ENCODE measurements around the gene TCEANC2. TPM values are rescaled to one million over a fixed set of nuclear protein-coding genes. Genes with fewer than 3 reads are reported as not detected.
A peak's percentile ranks its signal among the peaks of the same experiment; 100 is the strongest.

TCEANC2 gene
- total and polyA plus RNA-seq, 2 donors (not counting 3 experiments of a cell fraction or from before 2014, with no cell fraction given): 3.2 to 6.1 TPM

DNA sequence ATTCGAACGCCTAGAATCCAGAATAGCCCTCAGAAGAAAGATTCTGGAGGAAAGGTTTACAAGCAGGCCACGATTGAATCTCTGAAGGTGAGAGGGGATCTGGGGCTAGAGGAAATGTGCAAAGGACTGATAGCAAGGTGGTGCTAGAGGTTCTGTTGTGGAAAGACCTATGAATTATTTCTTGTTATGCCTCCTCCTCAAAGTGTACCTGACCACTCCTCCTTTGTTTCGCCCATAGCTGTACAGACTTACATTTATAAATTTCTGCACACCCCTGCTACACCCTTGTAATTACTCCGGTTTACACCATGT is 986 bp downstream of the TCEANC2 start:
- no peaks in the 10 kb centered on the region for H3K36me3 ChIP-seq (ENCODE audit: control insufficient read depth in 2 of 2, extremely low read depth in 1 of 2, insufficient read depth in 2 of 2, low read length in 2 of 2)
- H3K79me2 ChIP-seq (ENCODE audit: control insufficient read depth, insufficient read depth, low read length): peaks cover 21% of the 10 kb centered on the region
- ChIA-PET CTCF (no interaction called here), POLR2A (no interaction called here)
- DNase-seq (ENCODE audit: low read depth, low spot score) (peak; percentile 41), FAIRE-seq (no peak)
- dilution Hi-C loops (cut with MboI; ENCODE audit: extremely low pct_ligation_motif_present, low sequenced_read_pairs): no loop called here
- peak overlapping the region; percentile 47 to 80 (median 60) for H3K4me3 ChIP-seq (replicated peaks in 1 of 3; ENCODE audit: insufficient read depth in 1 of 3, low read depth in 1 of 3, low read length in 3 of 3)
- peak overlapping the region; percentile 64 for H3K27ac ChIP-seq (ENCODE audit: insufficient read depth, low read depth, low read length)
- no peak for TF ChIP-seq GATA2 (IDR thresholded peaks at IDR 0.05; ENCODE audit: insufficient read depth, insufficient read length, low read depth, low read length)
- no peak for TF ChIP-seq FOS (IDR thresholded peaks at IDR 0.05; ENCODE audit: borderline replicate concordance, insufficient read depth, low read length)
- TF ChIP-seq, protein P1, sequence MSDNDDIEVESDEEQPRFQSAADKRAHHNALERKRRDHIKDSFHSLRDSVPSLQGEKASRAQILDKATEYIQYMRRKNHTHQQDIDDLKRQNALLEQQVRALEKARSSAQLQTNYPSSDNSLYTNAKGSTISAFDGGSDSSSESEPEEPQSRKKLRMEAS (IDR thresholded peaks at IDR 0.05; ENCODE audit: insufficient read depth, insufficient read length): no peak
- BruUV-seq (replicated peaks): no TSS peak
- H2AFZ ChIP-seq (ENCODE audit: low read depth, low read length): peak overlapping the region; percentile 69
- no peaks in the 10 kb centered on the region for H4K20me1 ChIP-seq (replicated peaks; ENCODE audit: control insufficient read depth, extremely low read depth, insufficient read depth, low read length)
- H3K4me2 ChIP-seq (ENCODE audit: insufficient read depth, low read length): peak overlapping the region; percentile 85
- no peaks in the 10 kb centered on the region for H3K9me3 ChIP-seq (replicated peaks; ENCODE audit: control insufficient read depth, insufficient read depth, low read length)
- intact Hi-C loops (cut with micrococcal nuclease): loop anchor here (5.0 kb wide), 2 partner anchors 353 to 433 kb away; partner anchors contain the start of gene SSBP3
- peaks cover 10% of the 10 kb centered on the region for H3K4me1 ChIP-seq (ENCODE audit: control insufficient read depth, extremely low read depth, insufficient read depth, low read length)
- H3K27me3 ChIP-seq (ENCODE audit: control insufficient read depth in 2 of 2, insufficient read depth in 2 of 2, low read length in 2 of 2): no peaks in the 10 kb centered on the region
- H3K9me1 ChIP-seq (replicated peaks; ENCODE audit: control insufficient read depth, extremely low read depth, insufficient read depth, low read length): no peaks in the 10 kb centered on the region
- peak overlapping the region; percentile 77 for H3K9ac ChIP-seq (replicated peaks; ENCODE audit: extremely low read depth, insufficient read depth, low read length)

DNA sequence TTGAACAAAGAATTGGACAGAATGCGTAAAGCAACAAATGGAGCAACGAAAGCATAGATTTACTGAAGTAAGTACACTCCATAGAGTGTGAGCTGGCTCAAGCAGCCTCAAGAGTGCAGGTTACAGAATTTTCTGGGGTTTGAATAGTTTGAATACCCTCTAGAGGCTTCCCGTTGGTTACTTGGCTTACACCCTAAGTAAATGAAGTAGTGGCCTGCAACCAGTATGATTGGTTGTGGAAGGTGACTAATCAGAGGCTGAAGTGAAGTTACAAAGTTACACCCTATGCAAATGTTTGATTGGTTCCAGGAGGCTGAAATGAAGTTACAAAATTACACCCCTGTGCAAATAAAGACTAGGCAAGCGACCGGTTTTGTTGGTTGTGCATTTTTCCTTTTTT is 10.9 kb downstream of the TCEANC2 start:
- Histone ChIP-seq H3K9me3 (replicated peaks; ENCODE audit: control insufficient read depth, insufficient read depth, low read length) (no peaks in the 10 kb centered on the region), H3K9ac (replicated peaks; ENCODE audit: extremely low read depth, insufficient read depth, low read length) (no peak overlapping the region), H3K4me2 (ENCODE audit: insufficient read depth, low read length) (no peak overlapping the region), H3K27me3 (ENCODE audit: control insufficient read depth in 2 of 2, insufficient read depth in 2 of 2, low read length in 2 of 2) (no peaks in the 10 kb centered on the region), H3K4me3 (replicated peaks in 1 of 3; ENCODE audit: insufficient read depth in 1 of 3, low read depth in 1 of 3, low read length in 3 of 3) (no peak overlapping the region), H4K20me1 (replicated peaks; ENCODE audit: control insufficient read depth, extremely low read depth, insufficient read depth, low read length) (no peaks in the 10 kb centered on the region), H3K27ac (ENCODE audit: insufficient read depth, low read depth, low read length) (no peak overlapping the region), H3K4me1 (ENCODE audit: control insufficient read depth, extremely low read depth, insufficient read depth, low read length) (no peaks in the 10 kb centered on the region), H3K9me1 (replicated peaks; ENCODE audit: control insufficient read depth, extremely low read depth, insufficient read depth, low read length) (no peaks in the 10 kb centered on the region), H3K36me3 (ENCODE audit: control insufficient read depth in 2 of 2, extremely low read depth in 1 of 2, insufficient read depth in 2 of 2, low read length in 2 of 2) (no peaks in the 10 kb centered on the region), H2AFZ (ENCODE audit: low read depth, low read length) (no peak overlapping the region), H3K79me2 (ENCODE audit: control insufficient read depth, insufficient read depth, low read length) (no peaks in the 10 kb centered on the region)
- BruUV-seq (replicated peaks): no TSS peak
- POLR2A ChIA-PET: no interaction called here
- FAIRE-seq (no peak), DNase-seq (ENCODE audit: low read depth, low spot score) (no peak)
- TF ChIP-seq, protein P1 (IDR thresholded peaks at IDR 0.05; ENCODE audit: insufficient read depth, insufficient read length): no peak
- TF ChIP-seq FOS (IDR thresholded peaks at IDR 0.05; ENCODE audit: borderline replicate concordance, insufficient read depth, low read length): no peak
- no peak for TF ChIP-seq MYC (IDR thresholded peaks at IDR 0.05; ENCODE audit: low read depth, low read length)
- TF ChIP-seq, protein P2, sequence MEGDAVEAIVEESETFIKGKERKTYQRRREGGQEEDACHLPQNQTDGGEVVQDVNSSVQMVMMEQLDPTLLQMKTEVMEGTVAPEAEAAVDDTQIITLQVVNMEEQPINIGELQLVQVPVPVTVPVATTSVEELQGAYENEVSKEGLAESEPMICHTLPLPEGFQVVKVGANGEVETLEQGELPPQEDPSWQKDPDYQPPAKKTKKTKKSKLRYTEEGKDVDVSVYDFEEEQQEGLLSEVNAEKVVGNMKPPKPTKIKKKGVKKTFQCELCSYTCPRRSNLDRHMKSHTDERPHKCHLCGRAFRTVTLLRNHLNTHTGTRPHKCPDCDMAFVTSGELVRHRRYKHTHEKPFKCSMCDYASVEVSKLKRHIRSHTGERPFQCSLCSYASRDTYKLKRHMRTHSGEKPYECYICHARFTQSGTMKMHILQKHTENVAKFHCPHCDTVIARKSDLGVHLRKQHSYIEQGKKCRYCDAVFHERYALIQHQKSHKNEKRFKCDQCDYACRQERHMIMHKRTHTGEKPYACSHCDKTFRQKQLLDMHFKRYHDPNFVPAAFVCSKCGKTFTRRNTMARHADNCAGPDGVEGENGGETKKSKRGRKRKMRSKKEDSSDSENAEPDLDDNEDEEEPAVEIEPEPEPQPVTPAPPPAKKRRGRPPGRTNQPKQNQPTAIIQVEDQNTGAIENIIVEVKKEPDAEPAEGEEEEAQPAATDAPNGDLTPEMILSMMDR (IDR thresholded peaks at IDR 0.05; ENCODE audit: extremely low read depth in 1 of 2, insufficient read depth in 1 of 2, low read depth in 1 of 2, low read length in 2 of 2): no peak
- TF ChIP-seq POLR2AphosphoS5 (IDR thresholded peaks at IDR 0.05; ENCODE audit: insufficient read depth, low read depth, low read length): no peak
- TF ChIP-seq EZH2 (IDR thresholded peaks at IDR 0.05; ENCODE audit: borderline replicate concordance, low read depth, low read length, severe bottlenecking): no peak
- TF ChIP-seq GATA2 (IDR thresholded peaks at IDR 0.05; ENCODE audit: insufficient read depth, insufficient read length, low read depth, low read length): no peak
- no peak for TF ChIP-seq JUN (IDR thresholded peaks at IDR 0.05; ENCODE audit: borderline replicate concordance, insufficient read depth, insufficient read length, low read depth)
- CTCF ChIA-PET: no interaction called here
- dilution Hi-C loops (cut with MboI; ENCODE audit: extremely low pct_ligation_motif_present, low sequenced_read_pairs): no loop called here
- intact Hi-C loops (cut with micrococcal nuclease): no loop called here
